ENCODE measurements around the gene LCN2.

Gene LCN2

DNA sequence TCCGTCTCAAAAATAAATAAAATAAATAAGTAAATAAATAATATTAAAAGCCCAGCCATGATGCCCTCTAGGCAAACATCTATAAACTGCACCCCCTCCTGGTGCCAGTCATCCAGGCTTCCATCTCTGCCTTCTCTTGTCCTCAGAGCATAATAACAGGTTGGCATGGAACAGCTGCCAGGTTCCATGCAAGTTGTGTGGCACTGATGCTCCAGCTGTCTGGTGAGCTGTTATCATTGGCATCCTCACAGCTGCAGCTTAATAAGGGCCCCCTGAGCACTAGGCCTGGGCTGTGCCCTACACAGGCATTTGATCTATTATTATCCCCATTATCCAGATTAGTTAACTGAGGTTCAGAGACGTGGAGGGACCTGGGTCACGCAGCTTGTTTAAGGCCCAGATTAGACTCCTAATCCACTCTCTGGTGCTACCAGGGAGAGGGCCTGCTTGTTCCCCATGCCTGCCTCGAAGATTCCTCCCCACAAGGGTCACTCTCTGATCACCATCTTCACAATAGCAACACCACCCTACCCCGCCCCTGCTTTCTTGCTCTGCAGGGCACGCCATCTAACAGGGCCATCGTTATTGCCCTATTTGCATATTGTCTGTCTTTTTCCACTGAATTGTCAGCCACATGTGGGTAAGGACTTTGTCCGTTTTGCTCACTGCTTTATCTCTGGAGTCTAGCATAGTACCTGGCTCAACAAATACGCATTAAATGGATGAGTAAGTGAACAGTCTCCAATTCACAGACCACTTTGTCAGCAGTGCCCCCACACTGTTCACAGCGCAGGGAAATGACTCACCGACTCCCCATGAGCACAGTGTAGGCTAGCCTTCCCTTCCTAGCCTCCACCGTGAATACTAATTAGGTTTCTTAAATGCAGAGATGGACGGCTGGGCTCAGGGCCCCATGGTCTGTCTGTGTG lies 52.5 kb downstream of the LCN2 start:
- peak; percentile 30 for DNase-seq
- ATAC-seq = peak; percentile 77

DNA sequence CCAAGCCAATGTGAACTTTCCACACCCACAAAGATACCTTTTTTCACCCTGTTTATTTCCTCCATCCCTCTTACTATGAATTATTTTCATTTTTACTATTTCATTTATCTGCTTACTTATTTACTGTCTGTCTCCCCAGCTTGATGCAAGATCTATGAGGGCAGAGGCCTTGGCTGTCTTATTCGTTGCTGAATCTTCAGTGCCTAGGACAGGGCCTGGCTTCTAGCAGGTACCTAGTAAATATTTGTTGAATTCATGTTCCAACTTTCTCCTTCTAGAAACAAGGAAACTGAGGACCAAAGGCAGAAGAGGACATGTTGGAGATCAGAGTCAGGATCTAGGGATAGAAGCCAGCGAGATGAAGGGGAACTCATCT lies 53.4 kb downstream of the LCN2 start:
- no peak for ATAC-seq

More for the DNA sequence above, 53.4 kb downstream of the LCN2 start:
- DNase-seq = no peak

All from stimulated activated naive CD8-positive, alpha-beta T cell treated with anti-CD3 and anti-CD28 coated beads, Interleukin-15, Interleukin-2, amounts not matched to agents 100 U/mL and 50 U/mL, for 24 hours (primary cell).